Activated CD4-positive, alpha-beta T cell treated with anti-CD3 and anti-CD28 coated beads, Interleukin-2, Interleukin-4, amounts not matched to agents 100 ng/mL and 50 ng/mL, durations not matched to agents 16 hours and 8 hours (primary cell): ENCODE measurements around the gene PI4KA.
"Not testable (repeated sequence)": the region's sequence is repeated elsewhere in the genome, so short reads cannot be mapped to it uniquely, and the experiment has no call there.

Experiments used
- DNase-seq: peaks from one replicate; pipeline ENCODE4 v3.0.0-alpha.2; 2020; ENCODE audit warnings: low spot score

PI4KA gene

DNA sequence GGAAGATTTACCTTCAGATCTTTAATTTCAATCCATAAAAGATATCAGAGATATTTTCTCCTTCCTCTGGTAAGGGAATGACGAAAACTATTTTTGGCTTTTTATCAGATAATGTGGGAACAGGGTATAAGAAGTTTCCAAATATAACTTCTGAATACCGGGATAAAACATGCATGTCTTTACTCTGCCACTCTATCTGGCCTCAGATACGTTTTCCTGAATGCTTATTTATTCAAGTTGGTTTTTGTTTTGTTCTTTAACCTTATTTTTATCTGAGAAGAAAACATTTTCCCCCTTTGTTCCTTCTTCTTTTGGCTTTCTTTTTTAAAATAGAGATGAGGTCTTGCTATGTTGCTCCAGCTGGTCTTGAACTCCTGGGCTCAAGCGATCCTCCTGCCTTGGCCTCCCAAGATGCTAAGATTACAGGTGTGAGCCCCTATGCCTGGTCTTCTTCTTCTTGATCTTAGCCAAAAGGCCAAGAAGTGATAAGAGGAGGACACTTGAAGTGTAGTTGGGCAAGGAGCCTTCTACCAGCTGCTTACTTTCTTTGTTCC is 83.2 kb downstream of the PI4KA start:
- DNase-seq: no peak

DNA sequence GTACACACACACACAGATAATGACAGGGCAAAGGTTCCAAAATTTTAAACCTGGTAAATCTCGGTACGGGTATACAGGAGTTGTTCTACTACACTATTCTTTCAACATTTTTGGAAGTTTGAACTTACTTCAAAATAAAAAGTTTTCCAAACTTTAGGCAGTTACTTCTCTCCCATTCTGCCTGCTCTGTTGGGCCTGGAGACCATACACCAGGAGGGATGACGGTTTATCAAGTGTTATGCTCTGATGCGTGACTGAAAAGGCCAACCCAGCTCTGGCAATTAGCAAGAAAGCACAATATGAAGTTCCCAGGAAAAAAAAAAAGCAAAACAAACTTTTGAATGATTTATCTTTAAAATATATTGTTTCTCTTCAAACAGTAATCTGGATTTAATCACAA is 83.7 kb downstream of the PI4KA start:
- no peak for DNase-seq

DNA sequence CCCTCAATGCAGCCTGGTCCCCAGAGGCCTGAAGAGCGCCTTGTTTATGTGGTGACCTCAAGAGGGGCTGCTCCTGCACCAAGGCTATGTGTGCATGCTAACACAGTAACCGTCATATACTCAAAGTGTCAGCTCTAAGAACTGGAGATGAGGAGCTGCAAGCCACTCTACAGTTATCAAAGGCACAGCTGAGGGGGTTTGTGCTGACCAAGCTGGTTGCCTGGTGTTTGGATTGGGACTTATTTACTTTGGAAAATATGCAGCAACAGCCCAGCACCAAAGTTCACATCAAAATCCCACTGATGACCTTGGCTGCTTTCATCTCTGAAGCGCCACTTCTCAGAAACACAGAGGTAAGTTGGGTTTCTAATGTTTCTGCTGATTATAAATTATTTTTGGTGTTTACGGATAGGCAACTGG is 84.8 kb downstream of the PI4KA start, which contains the start of gene SERPIND1:
Gene SERPIND1, plus strand, starts transcription at position 321 of the 420 bp plus-strand sequence. CDS start 5,200 bp downstream, outside the sequence.
- no peak for DNase-seq

DNA sequence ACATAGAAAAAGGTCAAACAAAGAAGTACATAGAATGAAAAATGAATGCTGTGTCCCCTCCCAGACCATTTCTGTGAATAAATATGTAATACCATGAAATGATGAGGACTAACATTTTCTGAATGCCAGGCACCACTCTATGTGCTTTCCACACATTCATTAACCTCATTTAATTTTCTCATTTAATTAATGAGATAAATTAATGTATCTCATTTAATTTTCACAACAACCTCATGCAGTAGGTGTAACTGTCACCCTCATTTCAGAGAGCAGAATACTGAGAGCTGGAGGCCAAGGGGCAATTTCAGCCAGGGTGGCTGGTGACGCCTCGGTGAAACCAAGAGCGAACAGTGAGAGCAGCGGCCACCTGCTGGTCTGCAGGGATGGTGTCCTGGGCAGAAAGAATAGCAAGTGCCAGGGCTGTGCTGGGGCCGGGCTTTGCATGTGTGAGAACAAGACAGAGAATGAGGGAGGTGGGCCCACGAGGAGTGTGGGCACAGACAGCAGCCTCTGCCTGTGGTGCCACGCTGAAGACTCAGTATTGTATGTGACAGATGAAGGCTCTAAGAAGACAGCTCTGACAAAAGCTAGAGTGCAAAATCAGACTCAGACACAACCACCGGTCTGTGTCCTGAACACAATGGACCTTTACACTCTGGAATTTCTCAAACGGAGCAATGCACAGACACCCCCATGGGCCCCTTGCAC is 86.5 kb downstream of the PI4KA start:
- no peak for DNase-seq

DNA sequence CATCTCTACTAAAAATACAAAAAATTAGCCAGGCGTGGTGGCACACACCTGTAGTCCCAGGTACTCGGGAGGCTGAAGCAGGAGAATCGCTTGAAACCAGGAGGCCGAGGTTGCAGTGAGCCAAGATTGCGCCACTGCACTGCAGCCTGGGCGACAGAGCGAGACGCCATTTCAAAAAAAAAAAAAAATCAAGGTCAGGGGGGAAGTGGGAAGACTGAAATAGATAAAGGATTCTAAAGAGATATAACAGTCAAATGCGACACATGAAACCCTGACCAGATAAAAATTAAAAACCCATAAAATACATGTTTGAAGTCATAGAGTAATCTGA is 89.2 kb downstream of the PI4KA start:
- DNase-seq: not testable (repeated sequence)

DNA sequence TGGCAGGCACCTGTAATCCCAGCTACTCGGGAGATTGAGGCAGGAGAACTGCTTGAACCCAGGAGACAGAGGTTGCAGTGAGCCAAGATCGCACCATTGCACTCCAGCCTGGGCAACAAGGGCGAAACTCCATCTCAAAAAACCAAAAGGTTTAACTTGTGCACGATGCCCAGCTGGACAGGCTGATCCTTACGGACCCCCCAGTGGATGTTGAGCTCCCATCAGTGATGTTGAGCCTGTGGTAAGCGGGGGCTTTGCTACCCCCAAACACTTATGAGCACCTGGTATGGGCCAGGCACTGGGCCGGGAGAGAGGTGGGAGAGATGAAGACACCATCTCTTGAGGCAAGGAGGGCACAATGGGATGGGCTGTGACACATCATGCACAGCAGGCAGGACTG is 92.1 kb downstream of the PI4KA start:
- no peak for DNase-seq

DNA sequence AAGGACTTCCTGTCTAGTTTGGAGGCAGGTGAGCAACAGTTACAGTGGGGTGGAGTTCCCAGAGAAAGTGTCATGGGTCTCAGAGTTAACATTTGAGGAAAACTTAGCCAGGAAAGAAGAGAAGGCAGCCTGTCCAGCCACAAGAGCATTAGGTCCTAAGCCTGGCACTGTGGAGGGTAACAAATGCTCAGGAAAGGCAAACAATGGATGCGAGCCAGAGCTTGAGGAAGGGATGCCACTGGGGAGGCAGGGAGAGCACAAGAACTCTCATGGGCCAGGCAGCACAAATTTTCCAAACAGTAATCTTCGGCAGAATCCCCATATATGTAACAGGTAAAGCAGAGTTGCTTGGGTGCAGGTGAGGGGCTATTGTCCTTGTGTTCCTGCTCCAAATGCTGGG is 92.7 kb downstream of the PI4KA start:
- DNase-seq: no peak

DNA sequence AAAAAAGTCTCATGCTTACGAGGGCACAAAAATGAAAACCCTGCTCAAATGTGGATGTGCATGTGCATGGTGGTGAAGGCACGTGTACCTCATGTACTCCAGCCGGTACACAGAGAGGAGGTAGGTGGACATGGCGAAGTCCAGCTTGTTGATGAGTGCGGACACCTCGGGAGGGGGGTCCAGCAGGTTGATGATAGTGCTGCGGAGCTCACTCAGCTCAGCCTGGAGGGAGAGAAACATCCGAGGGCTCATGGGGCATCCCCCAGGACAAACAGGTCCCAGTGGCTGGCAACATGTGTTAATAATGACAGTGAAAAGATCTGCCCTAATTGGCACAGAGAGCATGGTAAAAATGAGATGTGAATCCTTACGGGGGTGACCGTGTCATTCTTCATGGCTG is 93.9 kb downstream of the PI4KA start:
- no peak for DNase-seq

DNA sequence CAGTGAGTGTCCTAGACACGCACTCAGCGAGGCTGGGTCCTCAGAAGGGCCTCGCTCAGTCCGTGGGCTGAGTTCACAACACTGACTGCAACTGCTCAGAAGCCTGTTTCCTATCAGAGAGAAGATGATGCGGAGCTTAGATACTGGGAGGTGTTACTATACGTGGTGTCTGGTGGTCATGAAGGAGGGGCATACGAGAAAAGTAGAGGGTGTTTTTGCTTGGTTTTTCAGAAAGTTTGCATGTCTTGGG is 94.2 kb downstream of the PI4KA start:
- no peak for DNase-seq

DNA sequence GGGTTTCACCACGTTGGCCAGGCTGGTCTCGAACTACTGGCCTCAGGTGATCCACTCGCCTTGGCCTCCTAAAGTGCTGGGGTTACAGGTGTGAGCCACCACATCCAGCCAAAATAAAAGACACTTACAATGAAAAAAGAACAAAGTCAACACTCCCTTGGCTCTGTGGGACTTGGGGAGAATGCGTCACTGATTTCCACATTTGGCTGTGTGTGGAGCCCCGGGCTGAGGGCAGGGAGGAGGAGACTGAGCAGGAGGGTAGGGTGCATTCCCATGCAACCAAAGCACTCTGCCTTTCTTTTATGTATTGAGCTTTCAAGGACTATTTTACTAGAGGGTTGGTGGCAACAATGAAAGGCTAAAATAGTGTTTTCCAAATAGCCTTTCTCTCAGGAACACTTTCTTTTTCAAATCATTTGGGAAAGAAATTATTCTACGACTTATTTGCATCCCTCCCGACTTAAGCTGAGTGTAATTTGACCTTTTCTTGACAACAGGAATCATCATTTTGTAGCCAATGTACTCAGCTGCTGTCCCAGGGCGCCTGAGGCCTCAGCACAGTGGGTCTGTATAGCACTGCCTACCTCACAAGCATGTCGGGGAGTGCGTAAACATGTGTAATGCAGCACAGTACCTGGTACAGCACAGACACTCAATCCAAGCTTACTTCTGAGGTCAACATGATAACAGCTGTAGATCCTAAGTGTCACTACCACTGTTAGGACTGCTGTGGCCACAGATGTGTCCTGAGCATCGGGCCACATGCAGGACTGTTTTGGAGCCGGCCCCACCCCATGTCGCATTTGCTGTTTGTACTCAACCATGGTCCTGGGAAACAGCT is 94.8 kb downstream of the PI4KA start:
- no peak for DNase-seq

DNA sequence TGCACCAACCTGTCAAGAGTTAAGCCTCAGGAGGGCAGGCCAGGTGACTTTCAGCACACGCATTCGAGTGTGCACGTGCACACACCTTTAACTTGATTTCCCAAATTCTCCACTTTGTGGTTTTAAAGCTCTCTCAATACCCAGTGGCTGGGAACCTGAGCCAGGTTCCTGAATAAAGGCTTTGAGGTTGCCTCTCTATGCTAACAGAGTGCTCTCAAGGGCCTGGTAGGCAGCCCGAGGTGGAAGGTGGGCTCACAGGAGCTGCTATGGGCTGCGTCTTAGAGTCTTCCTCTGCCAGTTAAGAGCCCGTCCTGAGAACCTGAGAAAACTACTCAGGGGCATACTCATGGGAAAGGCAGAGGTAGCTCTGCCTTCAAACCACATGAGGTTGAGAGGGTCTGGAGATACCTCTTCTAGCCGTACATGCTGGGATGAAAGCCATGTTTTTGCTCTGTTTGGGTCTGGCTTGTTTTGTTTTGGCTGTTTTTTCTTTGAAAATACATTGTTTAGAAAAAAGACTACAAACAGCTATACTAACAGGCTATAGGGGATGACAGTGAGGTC is 96.3 kb downstream of the PI4KA start:
- no peak for DNase-seq

DNA sequence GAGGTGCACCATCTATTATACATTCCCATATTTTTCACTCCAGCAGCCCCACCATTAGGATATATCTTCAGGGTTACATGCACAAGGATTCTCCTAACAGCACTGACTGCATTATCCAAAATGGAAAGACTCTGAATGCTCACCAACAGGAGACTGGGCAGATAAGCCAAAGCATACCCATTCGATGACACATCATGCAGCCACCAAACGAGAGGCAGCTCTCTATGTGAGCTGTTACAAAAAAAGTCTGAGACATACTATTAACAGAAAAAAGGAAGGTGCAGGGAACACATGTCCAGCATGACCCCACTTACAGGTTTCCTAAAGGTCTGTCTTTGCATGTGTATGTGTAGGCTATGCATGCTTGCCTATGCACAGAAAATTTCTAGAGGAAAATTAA is 97.1 kb downstream of the PI4KA start:
- DNase-seq: no peak

DNA sequence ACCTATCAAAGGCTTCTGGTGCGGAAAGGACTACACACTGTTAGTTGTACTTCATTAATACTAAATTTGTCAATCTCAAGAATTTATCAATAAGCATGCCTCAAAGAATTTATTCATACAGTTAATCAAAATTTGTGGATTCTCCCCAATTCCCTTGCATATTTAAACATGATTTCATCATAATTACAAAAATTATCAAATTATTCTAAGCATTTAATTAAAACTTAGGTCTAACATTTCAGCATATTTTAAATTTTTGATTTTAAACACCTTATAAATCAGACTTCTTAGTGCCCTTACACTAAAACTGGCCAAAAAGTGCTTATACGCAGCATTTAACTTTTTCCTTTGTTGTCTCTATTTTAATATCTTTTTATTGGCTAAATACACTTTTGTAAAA is 98.5 kb downstream of the PI4KA start:
- no peak for DNase-seq

DNA sequence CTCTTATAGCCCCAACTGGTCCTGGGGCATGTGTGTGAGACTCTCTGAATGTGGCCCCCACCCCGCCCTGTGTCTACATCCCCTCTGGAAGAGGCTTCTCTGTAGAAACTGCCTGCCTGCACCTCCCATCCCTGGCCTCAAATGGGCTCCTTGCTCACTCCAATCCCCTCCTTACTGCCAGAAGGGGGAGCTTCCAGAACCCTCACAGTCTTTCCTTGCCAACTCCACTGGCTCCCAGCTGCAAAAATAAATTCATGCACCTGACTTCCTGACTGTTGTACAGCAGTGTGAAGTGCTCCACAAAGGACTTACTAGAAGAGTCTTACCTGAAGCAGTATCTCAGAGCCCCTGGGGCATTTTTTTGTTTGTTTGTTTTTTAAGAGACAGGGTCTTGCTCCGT is 99.9 kb downstream of the PI4KA start:
- no peak for DNase-seq

DNA sequence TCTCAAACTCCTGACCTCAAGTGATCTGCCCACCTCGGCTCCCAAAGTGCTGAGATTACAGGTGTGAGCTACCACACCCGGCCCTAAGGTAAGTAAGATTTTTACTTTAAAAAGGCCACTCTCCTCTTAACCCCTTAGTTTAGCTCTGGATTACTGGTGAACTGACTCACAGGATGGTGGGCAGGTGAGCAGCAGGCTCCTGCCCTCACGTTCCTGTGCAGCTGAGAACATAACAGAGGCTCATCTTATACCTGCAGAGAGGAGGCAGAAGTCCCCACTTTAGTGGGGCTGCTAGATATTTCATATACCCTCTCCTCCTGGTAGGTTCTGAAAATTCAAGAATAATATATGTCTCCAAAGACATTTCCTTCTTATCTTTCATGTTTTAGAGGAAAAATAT is 101.8 kb downstream of the PI4KA start:
- no peak for DNase-seq

DNA sequence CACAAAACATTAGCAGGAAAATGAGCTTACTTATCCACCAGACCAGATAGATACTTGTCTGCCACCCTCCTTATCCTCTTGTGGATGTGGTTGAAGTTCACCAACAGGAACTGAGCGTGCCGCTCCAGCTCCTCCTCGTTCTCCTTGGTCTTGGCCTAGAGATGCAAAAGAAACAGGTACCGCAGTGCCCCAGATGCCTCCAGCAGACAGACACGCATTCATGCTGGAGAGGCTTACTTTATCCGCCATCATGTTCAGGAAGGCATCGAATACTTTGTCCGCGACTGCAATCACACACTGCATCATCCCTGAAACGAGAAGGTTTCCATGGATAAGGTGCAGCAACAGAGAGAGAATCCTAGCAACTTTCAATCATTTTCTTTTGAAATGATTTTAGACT is 105.7 kb downstream of the PI4KA start:
- no peak for DNase-seq

DNA sequence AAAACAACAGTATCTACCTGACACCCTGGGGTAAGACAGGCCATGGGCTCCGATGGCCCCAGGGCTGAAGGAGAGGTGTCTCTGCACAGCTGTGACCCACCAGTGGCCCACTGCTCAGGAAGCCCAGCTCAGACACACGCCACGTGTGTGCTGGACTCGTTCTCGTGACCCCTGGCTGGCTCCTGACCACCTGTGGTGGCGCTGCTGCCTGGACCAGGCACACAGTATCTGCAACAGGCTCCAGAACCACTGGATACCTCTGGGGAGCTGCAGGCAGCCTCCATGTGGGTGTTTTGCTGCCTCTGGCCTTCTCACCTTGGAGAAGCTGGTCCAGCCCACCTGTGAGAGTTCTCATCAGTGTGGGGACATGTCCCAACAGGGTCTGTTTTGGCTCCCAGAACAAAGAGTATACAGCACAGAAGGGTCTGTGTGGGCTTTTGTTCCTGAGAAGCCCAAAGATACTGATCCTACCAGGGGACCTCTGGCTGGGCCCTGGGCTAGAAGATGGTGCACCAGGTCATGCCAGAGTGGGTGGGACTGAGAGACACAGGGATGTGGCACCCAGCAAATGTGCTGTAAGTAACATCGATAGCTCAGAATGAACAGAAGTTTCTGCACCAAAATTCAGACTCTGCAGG is 106.4 kb downstream of the PI4KA start:
- DNase-seq: no peak

DNA sequence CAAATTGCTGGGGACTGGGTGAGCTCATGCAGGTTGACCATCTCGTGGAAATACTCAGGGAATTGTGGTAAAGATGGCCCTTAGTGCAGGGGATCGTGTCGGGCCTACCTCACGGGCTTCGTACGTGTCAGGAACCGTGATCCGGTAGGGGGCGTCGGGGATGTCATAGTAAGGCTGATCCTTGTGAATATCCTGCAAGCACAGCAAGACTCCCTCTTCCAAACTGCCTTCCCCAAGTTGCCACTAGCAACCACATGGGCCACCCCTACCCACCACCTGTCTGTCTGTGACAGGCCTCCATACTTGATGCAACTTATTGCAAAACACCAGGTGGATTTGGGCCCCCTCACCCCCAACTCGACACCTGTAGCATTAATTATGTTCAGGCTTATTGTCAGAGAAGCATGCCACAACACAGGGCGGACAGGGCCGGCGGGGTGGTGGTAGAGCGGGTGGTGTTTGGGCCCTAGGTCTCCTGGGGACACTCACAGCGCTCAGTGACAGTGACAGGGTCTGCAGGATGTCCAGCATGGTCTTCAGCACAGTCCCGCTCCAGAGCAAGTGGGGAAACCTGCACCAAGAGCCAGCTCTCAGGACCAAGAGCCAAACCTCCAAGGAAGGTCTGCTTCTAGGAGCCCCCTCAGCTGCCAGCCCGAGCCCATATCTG is 107.3 kb downstream of the PI4KA start:
- no peak for DNase-seq

DNA sequence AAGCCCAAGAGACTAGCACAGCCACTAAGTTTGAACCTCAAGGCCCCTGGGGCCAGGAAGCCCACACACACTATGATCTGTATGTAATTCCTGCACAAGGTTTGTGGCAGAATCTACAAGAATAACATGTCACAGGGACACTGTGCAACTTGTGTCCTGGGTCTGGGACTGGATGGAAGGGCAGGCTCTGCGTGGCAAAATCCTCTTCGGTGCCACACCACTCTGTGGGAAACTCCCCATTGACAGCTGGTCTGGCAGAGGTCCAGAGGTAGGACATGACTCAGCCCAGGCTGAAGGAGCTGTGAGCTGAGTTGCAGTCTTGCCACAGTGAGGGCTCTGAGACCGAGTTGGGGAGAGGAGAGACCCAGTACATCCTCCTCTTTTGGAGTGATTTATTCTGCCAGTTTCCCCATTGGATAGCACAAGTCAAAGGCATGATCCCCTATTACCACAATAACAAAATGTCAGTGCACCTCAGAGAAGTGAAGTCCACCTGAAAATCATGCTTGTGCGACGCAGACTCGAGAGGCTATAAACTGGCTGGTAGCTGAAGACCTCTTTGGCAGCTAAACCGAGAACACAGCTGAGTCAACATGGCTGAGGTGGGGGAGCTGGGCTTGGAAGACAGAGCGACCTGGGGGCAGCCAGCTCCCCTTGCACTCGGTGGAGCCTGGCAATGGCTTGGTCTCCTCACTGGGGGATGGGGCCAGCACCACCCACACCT is 108.0 kb downstream of the PI4KA start:
- peak; percentile 34 for DNase-seq

DNA sequence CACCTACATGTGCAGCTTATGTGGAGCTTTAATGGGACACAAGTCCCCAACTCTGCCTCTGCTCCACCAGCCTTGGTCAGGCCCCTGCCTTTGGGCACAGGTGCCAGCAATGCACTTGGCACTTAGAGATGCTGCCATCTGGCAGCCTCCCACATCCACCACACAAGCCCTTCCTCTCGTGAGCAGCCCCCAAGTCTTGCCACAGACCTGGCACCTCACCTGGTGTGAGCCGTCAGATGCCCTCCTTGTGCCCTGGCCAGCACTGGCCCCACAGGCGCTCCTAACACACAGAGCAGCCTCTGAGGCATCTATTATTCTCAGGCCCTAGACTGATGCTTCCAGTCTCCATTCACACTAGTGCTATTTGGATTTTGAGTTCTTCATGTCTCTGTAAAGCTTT is 109.2 kb downstream of the PI4KA start:
- DNase-seq: no peak

DNA sequence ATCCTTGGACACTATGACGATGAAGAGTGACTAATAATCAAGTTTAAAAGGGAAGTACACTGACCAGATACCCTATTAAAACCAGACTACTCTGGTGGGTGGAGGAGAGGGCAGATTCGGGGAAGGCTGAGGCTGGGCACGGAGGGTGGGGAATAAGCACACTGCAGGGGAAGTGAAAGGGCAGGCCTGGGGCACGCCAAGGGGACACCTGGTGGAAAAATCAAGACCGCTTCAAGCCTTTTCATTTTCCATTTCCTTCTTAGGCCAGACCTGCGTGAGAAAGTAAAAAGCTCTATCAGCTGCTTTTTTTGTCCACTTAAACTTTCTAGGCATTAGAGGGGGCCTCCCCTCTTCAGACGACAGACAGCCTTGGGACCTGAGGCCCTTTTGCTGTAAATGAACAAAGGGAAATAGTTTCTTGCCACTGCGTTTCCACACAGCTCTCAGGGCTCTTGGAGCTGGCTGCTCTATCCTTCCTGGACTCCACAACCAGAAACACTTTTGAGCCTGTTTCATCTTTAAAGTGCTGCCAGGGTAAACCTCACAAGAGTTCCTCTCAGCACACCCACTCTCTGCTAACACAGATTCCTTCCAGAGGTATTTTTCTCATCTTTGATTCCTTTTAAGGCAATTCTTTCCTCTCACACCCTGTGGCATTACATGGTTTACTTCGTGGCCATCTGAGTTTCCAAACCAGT is 109.7 kb downstream of the PI4KA start:
- no peak for DNase-seq
